GM12872 (cell line): ENCODE results near the gene IPO4.

Experiments used
- CTCF ChIP-seq: IDR thresholded peaks from 3 replicates; pipeline ENCODE4 v1.5.1; 2011; ENCODE audit warnings: low read depth, mild to moderate bottlenecking, low read length, moderate library complexity; ENCODE audit not compliant: insufficient read depth

Gene IPO4

GRCh38 chr14:24145219-24145618 is 43.4 kb downstream of the IPO4 start:
- TF ChIP-seq CTCF = no peak

- TF ChIP-seq CTCF = no peak
These were observed 44.2 kb downstream of the IPO4 start for GRCh38 chr14:24144451-24144850.

- TF ChIP-seq CTCF = no peak
These were observed 45.1 kb downstream of the IPO4 start for GRCh38 chr14:24143511-24143910.

GRCh38 chr14:24141097-24141880 is 47.3 kb downstream of the IPO4 start, which contains the start of gene EMC9:
Gene EMC9, minus strand, starts transcription at chr14:24141591. Its CDS starts 287 bp downstream, at chr14:24141304.
- peak; percentile 37; the same call in 2 of the 3 replicates for TF ChIP-seq CTCF

- TF ChIP-seq CTCF = peak; percentile 21; the same call in 2 of the 3 replicates
These were observed 49.2 kb downstream of the IPO4 start for GRCh38 chr14:24139272-24139934.

GRCh38 chr14:24138396-24139271 is 50.0 kb downstream of the IPO4 start:
- no peak for TF ChIP-seq CTCF
